ENCODE measurements around the gene PIGU. TPM values are rescaled to one million over a fixed set of nuclear protein-coding genes. Genes with fewer than 3 reads are reported as not detected.

Gene PIGU
- total and polyA plus RNA-seq, 2 donors (not counting 3 experiments of a cell fraction or from before 2014, with no cell fraction given) = 20.3 to 81.8 TPM

DNA sequence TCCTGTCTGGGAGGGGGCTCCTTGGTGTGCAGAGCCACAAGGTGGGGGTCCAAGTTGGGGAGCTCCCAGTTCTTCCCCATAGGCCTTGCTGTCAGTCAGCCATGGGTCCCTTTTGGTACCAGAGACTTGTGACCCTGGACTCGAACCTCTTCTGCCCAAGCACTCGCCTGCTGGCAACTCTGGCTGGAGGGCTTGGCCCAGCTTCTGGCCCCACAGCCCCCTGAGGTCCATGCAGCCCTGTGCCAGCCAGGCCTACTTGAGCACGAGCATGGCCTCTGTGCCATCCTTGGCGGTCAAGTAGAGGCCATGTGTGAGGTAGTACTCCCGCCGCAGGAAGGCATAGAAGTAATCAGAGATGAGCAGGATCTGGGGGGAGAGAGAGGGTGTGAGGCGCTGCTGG lies 116.3 kb downstream of the PIGU start:
- H4K20me1 ChIP-seq (replicated peaks; ENCODE audit: control insufficient read depth, extremely low read depth, insufficient read depth, low read length) = no peaks in the 10 kb centered on the region

DNA sequence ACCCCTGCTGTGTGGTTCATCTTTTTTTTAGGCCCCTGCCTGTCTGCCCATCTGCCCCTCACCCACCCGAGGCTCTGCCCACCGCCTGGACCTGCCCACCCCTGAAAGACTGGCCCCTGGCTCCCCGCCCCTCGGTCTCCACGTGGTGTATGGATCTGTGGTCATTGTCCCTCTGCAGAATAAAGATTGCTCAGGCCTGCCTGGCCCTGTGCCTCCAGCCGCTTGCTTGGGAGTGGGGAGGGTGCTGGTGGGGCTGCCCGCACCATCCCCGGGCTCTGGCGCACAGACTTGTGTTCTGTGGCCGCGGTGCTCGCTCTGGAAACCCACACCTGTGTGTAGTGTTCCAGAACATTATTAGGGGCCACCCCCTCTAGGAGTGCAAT lies 116.8 kb downstream of the PIGU start:
- no peak for FAIRE-seq
- intact Hi-C loops (cut with micrococcal nuclease) (no loop called here), dilution Hi-C loops (cut with MboI; ENCODE audit: extremely low pct_ligation_motif_present, low sequenced_read_pairs) (no loop called here)
- H3K9me1 ChIP-seq (replicated peaks; ENCODE audit: control insufficient read depth, extremely low read depth, insufficient read depth, low read length) = no peaks in the 10 kb centered on the region
- H2AFZ ChIP-seq (ENCODE audit: low read depth, low read length) = no peak overlapping the region
- BruUV-seq (replicated peaks) = no TSS peak
- DNase-seq (ENCODE audit: low read depth, low spot score) = no peak
- H3K79me2 ChIP-seq (ENCODE audit: control insufficient read depth, insufficient read depth, low read length) = no peaks in the 10 kb centered on the region
- no peak overlapping the region for H3K9ac ChIP-seq (replicated peaks; ENCODE audit: extremely low read depth, insufficient read depth, low read length)
- no peak overlapping the region for H3K4me2 ChIP-seq (ENCODE audit: insufficient read depth, low read length)
- no peaks in the 10 kb centered on the region for H3K9me3 ChIP-seq (replicated peaks; ENCODE audit: control insufficient read depth, insufficient read depth, low read length)
- H3K27me3 ChIP-seq (ENCODE audit: control insufficient read depth in 2 of 2, insufficient read depth in 2 of 2, low read length in 2 of 2) = no peaks in the 10 kb centered on the region
- ChIA-PET POLR2A (no interaction called here), CTCF (interaction anchor here (1.3 kb wide), 1 partner anchor 147 kb away, joined by 4 read pairs; no protein-coding TSS in a partner anchor)
- H4K20me1 ChIP-seq (replicated peaks; ENCODE audit: control insufficient read depth, extremely low read depth, insufficient read depth, low read length) = no peaks in the 10 kb centered on the region
- no peak overlapping the region for H3K27ac ChIP-seq (ENCODE audit: insufficient read depth, low read depth, low read length)
- no peak for TF ChIP-seq POLR2A (IDR thresholded peaks at IDR 0.05; ENCODE audit: low read depth, low read length)
- TF ChIP-seq GATA2 (IDR thresholded peaks at IDR 0.05; ENCODE audit: insufficient read depth, insufficient read length, low read depth, low read length) = no peak
- no peak for TF ChIP-seq POLR2AphosphoS5 (IDR thresholded peaks at IDR 0.05; ENCODE audit: insufficient read depth, low read depth, low read length)
- H3K4me1 ChIP-seq (ENCODE audit: control insufficient read depth, extremely low read depth, insufficient read depth, low read length) = no peaks in the 10 kb centered on the region
- H3K4me3 ChIP-seq (replicated peaks in 1 of 3; ENCODE audit: insufficient read depth in 1 of 3, low read depth in 1 of 3, low read length in 3 of 3) = no peak overlapping the region
- no peaks in the 10 kb centered on the region for H3K36me3 ChIP-seq (ENCODE audit: control insufficient read depth in 2 of 2, extremely low read depth in 1 of 2, insufficient read depth in 2 of 2, low read length in 2 of 2)

More for the DNA sequence above, 116.3 kb downstream of the PIGU start:
- FAIRE-seq = no peak
- Histone ChIP-seq H3K4me2 (ENCODE audit: insufficient read depth, low read length) (no peak overlapping the region), H3K4me1 (ENCODE audit: control insufficient read depth, extremely low read depth, insufficient read depth, low read length) (no peaks in the 10 kb centered on the region), H3K9ac (replicated peaks; ENCODE audit: extremely low read depth, insufficient read depth, low read length) (no peak overlapping the region), H3K4me3 (replicated peaks in 1 of 3; ENCODE audit: insufficient read depth in 1 of 3, low read depth in 1 of 3, low read length in 3 of 3) (no peak overlapping the region), H3K27ac (ENCODE audit: insufficient read depth, low read depth, low read length) (no peak overlapping the region), H3K27me3 (ENCODE audit: control insufficient read depth in 2 of 2, insufficient read depth in 2 of 2, low read length in 2 of 2) (no peaks in the 10 kb centered on the region), H3K9me1 (replicated peaks; ENCODE audit: control insufficient read depth, extremely low read depth, insufficient read depth, low read length) (no peaks in the 10 kb centered on the region), H3K36me3 (ENCODE audit: control insufficient read depth in 2 of 2, extremely low read depth in 1 of 2, insufficient read depth in 2 of 2, low read length in 2 of 2) (no peaks in the 10 kb centered on the region), H2AFZ (ENCODE audit: low read depth, low read length) (no peak overlapping the region), H3K79me2 (ENCODE audit: control insufficient read depth, insufficient read depth, low read length) (no peaks in the 10 kb centered on the region), H3K9me3 (replicated peaks; ENCODE audit: control insufficient read depth, insufficient read depth, low read length) (no peaks in the 10 kb centered on the region)
- BruUV-seq (replicated peaks) = TSS peak; percentile 14
- TF ChIP-seq POLR2AphosphoS5 (IDR thresholded peaks at IDR 0.05; ENCODE audit: insufficient read depth, low read depth, low read length) = no peak
- TF ChIP-seq, protein P1, sequence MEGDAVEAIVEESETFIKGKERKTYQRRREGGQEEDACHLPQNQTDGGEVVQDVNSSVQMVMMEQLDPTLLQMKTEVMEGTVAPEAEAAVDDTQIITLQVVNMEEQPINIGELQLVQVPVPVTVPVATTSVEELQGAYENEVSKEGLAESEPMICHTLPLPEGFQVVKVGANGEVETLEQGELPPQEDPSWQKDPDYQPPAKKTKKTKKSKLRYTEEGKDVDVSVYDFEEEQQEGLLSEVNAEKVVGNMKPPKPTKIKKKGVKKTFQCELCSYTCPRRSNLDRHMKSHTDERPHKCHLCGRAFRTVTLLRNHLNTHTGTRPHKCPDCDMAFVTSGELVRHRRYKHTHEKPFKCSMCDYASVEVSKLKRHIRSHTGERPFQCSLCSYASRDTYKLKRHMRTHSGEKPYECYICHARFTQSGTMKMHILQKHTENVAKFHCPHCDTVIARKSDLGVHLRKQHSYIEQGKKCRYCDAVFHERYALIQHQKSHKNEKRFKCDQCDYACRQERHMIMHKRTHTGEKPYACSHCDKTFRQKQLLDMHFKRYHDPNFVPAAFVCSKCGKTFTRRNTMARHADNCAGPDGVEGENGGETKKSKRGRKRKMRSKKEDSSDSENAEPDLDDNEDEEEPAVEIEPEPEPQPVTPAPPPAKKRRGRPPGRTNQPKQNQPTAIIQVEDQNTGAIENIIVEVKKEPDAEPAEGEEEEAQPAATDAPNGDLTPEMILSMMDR (IDR thresholded peaks at IDR 0.05; ENCODE audit: extremely low read depth in 1 of 2, insufficient read depth in 1 of 2, low read depth in 1 of 2, low read length in 2 of 2) = no peak
- TF ChIP-seq POLR2A (IDR thresholded peaks at IDR 0.05; ENCODE audit: low read depth, low read length) = no peak
- no peak for TF ChIP-seq MYC (IDR thresholded peaks at IDR 0.05; ENCODE audit: low read depth, low read length)
- TF ChIP-seq GATA2 (IDR thresholded peaks at IDR 0.05; ENCODE audit: insufficient read depth, insufficient read length, low read depth, low read length) = no peak
- no peak for TF ChIP-seq FOS (IDR thresholded peaks at IDR 0.05; ENCODE audit: borderline replicate concordance, insufficient read depth, low read length)
- no peak for DNase-seq (ENCODE audit: low read depth, low spot score)
- dilution Hi-C loops (cut with MboI; ENCODE audit: extremely low pct_ligation_motif_present, low sequenced_read_pairs) = no loop called here
- POLR2A ChIA-PET = no interaction called here
- CTCF ChIA-PET = interaction anchor here (1.3 kb wide), 1 partner anchor 147 kb away, joined by 4 read pairs; no protein-coding TSS in a partner anchor
- intact Hi-C loops (cut with micrococcal nuclease) = no loop called here

All from endothelial cell of umbilical vein (primary cell).